K562 (cell line): Measurements from ENCODE around the gene RERE.

Experiments used
- ELK1 ChIP-seq: sonication (generic); formaldehyde crosslinking; IDR thresholded peaks from 2 replicates; pipeline ENCODE4 v1.8.1; 2022; ENCODE audit warnings: missing genetic modification reagents
- KLF6 ChIP-seq: fragments of 250-450 bp; sonication (Bioruptor Pico); IDR thresholded peaks from 2 replicates; pipeline ENCODE4 v1.4.0; 2020; ENCODE audit warnings: mild to moderate bottlenecking, moderate library complexity, borderline replicate concordance
- PTBP1 ChIP-seq: fragments of 200-400 bp; formaldehyde crosslinking; IDR thresholded peaks from 2 replicates; pipeline ENCODE4 v1.6.1; 2017; ENCODE audit warnings: low read depth, low read length
- ZNF766 ChIP-seq: fragments of 200-800 bp; sonication (Bioruptor generic); conservative IDR thresholded peaks from 2 replicates; pipeline ENCODE4 v1.6.1; 2016; ENCODE audit warnings: missing genetic modification characterization, missing compliant biosample characterization
- TF ChIP-seq, protein P1 (sequence below), 3 experiments: IDR thresholded peaks in 2 of 3; conservative IDR thresholded peaks in 1 of 3; 2 replicates each; pipeline ENCODE4 v1.5.1; 2011 to 2012; ENCODE audit warnings: low read length in 3 of 3, mild to moderate bottlenecking in 3 of 3, control low read depth in 2 of 3, improper control_type of control experiment in 1 of 3, inconsistent platforms in 1 of 3, low read depth in 1 of 3, mixed read lengths in 1 of 3, moderate library complexity in 1 of 3; ENCODE audit not compliant: insufficient read depth in 2 of 3

DNA sequence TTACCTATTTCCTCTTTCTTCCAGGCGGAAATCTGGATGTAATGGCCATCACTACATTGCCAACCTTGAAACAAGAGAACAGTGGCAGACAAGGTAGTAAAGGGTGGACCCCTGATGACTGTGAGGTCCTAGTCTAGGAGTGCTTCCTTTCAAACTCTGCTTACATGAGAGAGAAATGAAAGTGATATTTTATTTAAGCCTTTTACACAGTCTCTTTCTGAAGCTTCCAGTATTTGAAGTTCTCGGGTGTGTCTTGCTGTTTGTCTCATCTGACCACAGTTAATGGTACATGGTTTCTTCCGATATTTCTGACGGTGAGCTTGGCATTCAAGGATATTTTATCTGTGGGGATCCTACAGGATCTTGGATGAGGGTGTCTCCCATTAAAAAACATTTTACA, 284.3 kb downstream of the RERE start:
- TF ChIP-seq KLF6 (CRISPR knock-in tag), result no peak
- TF ChIP-seq PTBP1, result no peak
- TF ChIP-seq, protein P1, sequence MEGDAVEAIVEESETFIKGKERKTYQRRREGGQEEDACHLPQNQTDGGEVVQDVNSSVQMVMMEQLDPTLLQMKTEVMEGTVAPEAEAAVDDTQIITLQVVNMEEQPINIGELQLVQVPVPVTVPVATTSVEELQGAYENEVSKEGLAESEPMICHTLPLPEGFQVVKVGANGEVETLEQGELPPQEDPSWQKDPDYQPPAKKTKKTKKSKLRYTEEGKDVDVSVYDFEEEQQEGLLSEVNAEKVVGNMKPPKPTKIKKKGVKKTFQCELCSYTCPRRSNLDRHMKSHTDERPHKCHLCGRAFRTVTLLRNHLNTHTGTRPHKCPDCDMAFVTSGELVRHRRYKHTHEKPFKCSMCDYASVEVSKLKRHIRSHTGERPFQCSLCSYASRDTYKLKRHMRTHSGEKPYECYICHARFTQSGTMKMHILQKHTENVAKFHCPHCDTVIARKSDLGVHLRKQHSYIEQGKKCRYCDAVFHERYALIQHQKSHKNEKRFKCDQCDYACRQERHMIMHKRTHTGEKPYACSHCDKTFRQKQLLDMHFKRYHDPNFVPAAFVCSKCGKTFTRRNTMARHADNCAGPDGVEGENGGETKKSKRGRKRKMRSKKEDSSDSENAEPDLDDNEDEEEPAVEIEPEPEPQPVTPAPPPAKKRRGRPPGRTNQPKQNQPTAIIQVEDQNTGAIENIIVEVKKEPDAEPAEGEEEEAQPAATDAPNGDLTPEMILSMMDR (IDR thresholded peaks at IDR 0.05 in 2 of 3, conservative IDR thresholded peaks at IDR 0.05 in 1 of 3; ENCODE audit: insufficient read depth in 2 of 3, low read depth in 1 of 3, low read length in 3 of 3), result no peak
- no peak for TF ChIP-seq ZNF766 (CRISPR knock-in tag)
- no peak for TF ChIP-seq ELK1 (CRISPR knock-in tag)
